GM12878 (cell line): ENCODE data around the gene CYSTM1. TPM values are rescaled to one million over a fixed set of nuclear protein-coding genes. Genes with fewer than 3 reads are reported as not detected.

Experiments
- BACH1 ChIP-seq: fragments of 450-650 bp; IDR thresholded peaks from 2 replicates; pipeline ENCODE4 v1.6.1; 2017; ENCODE audit warnings: mild to moderate bottlenecking, borderline replicate concordance
- BHLHE40 ChIP-seq, 2 experiments: fragments of 450-650 bp in 1 of 2; IDR thresholded peaks; 2 replicates each; pipeline ENCODE4 v1.6.1; 2011 to 2017; ENCODE audit warnings: low read depth in 2 of 2, borderline replicate concordance in 1 of 2, improper control_type of control experiment in 1 of 2, low read length in 1 of 2, mild to moderate bottlenecking in 1 of 2
- CBX5 ChIP-seq: sonication (generic); IDR thresholded peaks from 2 replicates; pipeline ENCODE4 v1.6.1; 2016; ENCODE audit warnings: low read depth, moderate library complexity, mild to moderate bottlenecking, inconsistent platforms
- DPF2 ChIP-seq: fragments of 450-650 bp; IDR thresholded peaks from 2 replicates; pipeline ENCODE4 v1.6.1; 2017; ENCODE audit warnings: mild to moderate bottlenecking
- HDAC2 ChIP-seq: fragments of 200-600 bp; sonication (generic); IDR thresholded peaks from 2 replicates; pipeline ENCODE4 v1.6.1; 2017
- IKZF1 ChIP-seq: fragments of 450-650 bp; conservative IDR thresholded peaks from 2 replicates; pipeline ENCODE4 v1.6.1; 2017; ENCODE audit warnings: antibody characterized with exemption, mild to moderate bottlenecking
- IRF4 ChIP-seq: IDR thresholded peaks from 2 replicates; pipeline ENCODE4 v1.6.1; 2011; ENCODE audit warnings: low read depth, low read length
- NR2F1 ChIP-seq: fragments of 450-650 bp; conservative IDR thresholded peaks from 2 replicates; pipeline ENCODE4 v1.6.1; 2017; ENCODE audit warnings: mild to moderate bottlenecking
- PAX8 ChIP-seq: fragments of 450-650 bp; IDR thresholded peaks from 2 replicates; pipeline ENCODE4 v1.6.1; 2017; ENCODE audit warnings: mild to moderate bottlenecking, moderate library complexity
- POLR2A ChIP-seq: IDR thresholded peaks from 2 replicates; pipeline ENCODE4 v1.6.1; 2011; ENCODE audit warnings: low read depth, mild to moderate bottlenecking, low read length
- SMARCA5 ChIP-seq: fragments of 450-650 bp; IDR thresholded peaks from 2 replicates; pipeline ENCODE4 v1.6.1; 2017; ENCODE audit warnings: mild to moderate bottlenecking
- WRNIP1 ChIP-seq: IDR thresholded peaks from 2 replicates; pipeline ENCODE4 v1.6.1; 2011; ENCODE audit warnings: low read depth, low read length, improper control_type of control experiment, borderline replicate concordance
- ZNF217 ChIP-seq: fragments of 450-650 bp; IDR thresholded peaks from 2 replicates; pipeline ENCODE4 v1.6.1; 2017; ENCODE audit warnings: antibody characterized with exemption, mild to moderate bottlenecking
- ZNF384 ChIP-seq: IDR thresholded peaks from 2 replicates; pipeline ENCODE4 v1.6.1; 2012; ENCODE audit warnings: low read depth, mild to moderate bottlenecking, low read length, improper control_type of control experiment, borderline replicate concordance
- polyA plus RNA-seq, 11 experiments: library from polyadenylated mRNA; depleted of rRNA in 4 of 11; unstranded in 6 of 11; stranded (reverse) in 5 of 11; fragments of >200 nt; fragmentation: Nextera tagmentation in 4 of 11; fragmentation: Illumina TruSeq in 1 of 11; extraction: Ambion mirVana in 4 of 11; extraction: Trizol in 1 of 11; gene quantifications; 1 replicate in 1 of 11; 2 replicates in 10 of 11; pipeline versions ENCODE4 v1.2.1 to v1.2.3, GENCODE V29; 2011 to 2016; ENCODE audit warnings: inconsistent platforms in 2 of 11, missing spikeins in 2 of 11, low read depth in 1 of 11
- total RNA-seq, 4 experiments: library from RNA; depleted of rRNA in 3 of 4; stranded (reverse); fragments of >200 nt in 3 of 4; fragmentation: Illumina TruSeq in 1 of 4; extraction: Trizol in 1 of 4; gene quantifications; 2 replicates each; pipeline versions ENCODE4 v1.2.1 to v1.2.3, GENCODE V29; 2013 to 2021
- TF ChIP-seq, protein P1 (sequence below): fragments of 450-650 bp; IDR thresholded peaks from 2 replicates; pipeline ENCODE4 v1.6.1; 2017; ENCODE audit warnings: mild to moderate bottlenecking, moderate library complexity
- TF ChIP-seq, protein P2 (sequence below): IDR thresholded peaks from 2 replicates; pipeline ENCODE4 v1.6.1; 2011; ENCODE audit warnings: borderline replicate concordance, low read depth, mild to moderate bottlenecking, moderate library complexity, mixed read lengths, low read length; ENCODE audit not compliant: insufficient read depth; ENCODE audit errors: extremely low read length
- TF ChIP-seq, protein P3 (sequence below): fragments of 450-650 bp; IDR thresholded peaks from 2 replicates; pipeline ENCODE4 v1.6.1; 2017; ENCODE audit warnings: low read depth, mild to moderate bottlenecking, moderate library complexity
- TF ChIP-seq, protein P4 (sequence below): fragments of 450-650 bp; IDR thresholded peaks from 2 replicates; pipeline ENCODE4 v1.6.1; 2017; ENCODE audit warnings: borderline replicate concordance
- TF ChIP-seq, protein P5 (sequence below): fragments of 450-650 bp; IDR thresholded peaks from 2 replicates; pipeline ENCODE4 v1.6.1; 2017; ENCODE audit warnings: mild to moderate bottlenecking, moderate library complexity

CYSTM1 gene
- total and polyA plus RNA-seq, 10 of the 15 experiments (the other 5 are each of a cell fraction or from before 2014, with no cell fraction given) = 52.7 to 261 (median 98.7) TPM

DNA sequence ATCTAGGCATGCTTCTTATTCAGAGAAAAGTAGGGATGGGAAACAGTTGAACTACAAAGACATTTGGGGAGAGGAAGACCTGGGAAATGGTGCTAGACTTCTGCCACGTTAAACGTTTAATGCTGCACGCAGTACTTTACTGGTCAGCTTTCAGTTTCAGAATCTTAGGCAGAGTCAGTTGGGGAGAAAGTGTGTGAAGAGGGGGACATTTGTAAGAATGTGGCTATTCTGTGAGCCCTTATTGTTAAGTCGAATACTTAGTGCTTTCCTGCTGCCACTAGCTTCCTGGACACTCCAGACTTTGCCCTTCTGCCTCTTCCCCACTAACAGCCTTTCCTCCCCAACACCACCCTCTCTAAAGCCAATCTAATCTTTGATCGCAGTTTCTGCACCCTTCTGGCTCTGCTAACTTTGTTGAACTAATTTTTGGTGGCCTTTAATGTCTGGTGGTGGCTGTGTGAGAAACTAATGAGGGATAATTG lies 6.1 kb downstream of the CYSTM1 start (continued):
- TF ChIP-seq, protein P1, sequence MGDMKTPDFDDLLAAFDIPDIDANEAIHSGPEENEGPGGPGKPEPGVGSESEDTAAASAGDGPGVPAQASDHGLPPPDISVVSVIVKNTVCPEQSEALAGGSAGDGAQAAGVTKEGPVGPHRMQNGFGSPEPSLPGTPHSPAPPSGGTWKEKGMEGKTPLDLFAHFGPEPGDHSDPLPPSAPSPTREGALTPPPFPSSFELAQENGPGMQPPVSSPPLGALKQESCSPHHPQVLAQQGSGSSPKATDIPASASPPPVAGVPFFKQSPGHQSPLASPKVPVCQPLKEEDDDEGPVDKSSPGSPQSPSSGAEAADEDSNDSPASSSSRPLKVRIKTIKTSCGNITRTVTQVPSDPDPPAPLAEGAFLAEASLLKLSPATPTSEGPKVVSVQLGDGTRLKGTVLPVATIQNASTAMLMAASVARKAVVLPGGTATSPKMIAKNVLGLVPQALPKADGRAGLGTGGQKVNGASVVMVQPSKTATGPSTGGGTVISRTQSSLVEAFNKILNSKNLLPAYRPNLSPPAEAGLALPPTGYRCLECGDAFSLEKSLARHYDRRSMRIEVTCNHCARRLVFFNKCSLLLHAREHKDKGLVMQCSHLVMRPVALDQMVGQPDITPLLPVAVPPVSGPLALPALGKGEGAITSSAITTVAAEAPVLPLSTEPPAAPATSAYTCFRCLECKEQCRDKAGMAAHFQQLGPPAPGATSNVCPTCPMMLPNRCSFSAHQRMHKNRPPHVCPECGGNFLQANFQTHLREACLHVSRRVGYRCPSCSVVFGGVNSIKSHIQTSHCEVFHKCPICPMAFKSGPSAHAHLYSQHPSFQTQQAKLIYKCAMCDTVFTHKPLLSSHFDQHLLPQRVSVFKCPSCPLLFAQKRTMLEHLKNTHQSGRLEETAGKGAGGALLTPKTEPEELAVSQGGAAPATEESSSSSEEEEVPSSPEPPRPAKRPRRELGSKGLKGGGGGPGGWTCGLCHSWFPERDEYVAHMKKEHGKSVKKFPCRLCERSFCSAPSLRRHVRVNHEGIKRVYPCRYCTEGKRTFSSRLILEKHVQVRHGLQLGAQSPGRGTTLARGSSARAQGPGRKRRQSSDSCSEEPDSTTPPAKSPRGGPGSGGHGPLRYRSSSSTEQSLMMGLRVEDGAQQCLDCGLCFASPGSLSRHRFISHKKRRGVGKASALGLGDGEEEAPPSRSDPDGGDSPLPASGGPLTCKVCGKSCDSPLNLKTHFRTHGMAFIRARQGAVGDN = peak; percentile 94
- TF ChIP-seq ZNF384 = no peak
- TF ChIP-seq BACH1 = 0 out of 2 replicates have a peak, but pooled peaks have one; percentile 28
- 0 out of 2 replicates have a peak, but pooled peaks have one; percentile 31 for TF ChIP-seq IRF4
- TF ChIP-seq, protein P2, sequence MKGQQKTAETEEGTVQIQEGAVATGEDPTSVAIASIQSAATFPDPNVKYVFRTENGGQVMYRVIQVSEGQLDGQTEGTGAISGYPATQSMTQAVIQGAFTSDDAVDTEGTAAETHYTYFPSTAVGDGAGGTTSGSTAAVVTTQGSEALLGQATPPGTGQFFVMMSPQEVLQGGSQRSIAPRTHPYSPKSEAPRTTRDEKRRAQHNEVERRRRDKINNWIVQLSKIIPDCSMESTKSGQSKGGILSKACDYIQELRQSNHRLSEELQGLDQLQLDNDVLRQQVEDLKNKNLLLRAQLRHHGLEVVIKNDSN = no peak
- TF ChIP-seq BHLHE40 (IDR thresholded peaks at IDR 0.05; ENCODE audit: borderline replicate concordance in 1 of 2, low read depth in 2 of 2, low read length in 1 of 2) = peak in 1 of 2 experiments; percentile 27; a peak in 1 of 4 replicates
- TF ChIP-seq SMARCA5 = 0 out of 2 replicates have a peak, but pooled peaks have one; percentile 26
- TF ChIP-seq, protein P3, sequence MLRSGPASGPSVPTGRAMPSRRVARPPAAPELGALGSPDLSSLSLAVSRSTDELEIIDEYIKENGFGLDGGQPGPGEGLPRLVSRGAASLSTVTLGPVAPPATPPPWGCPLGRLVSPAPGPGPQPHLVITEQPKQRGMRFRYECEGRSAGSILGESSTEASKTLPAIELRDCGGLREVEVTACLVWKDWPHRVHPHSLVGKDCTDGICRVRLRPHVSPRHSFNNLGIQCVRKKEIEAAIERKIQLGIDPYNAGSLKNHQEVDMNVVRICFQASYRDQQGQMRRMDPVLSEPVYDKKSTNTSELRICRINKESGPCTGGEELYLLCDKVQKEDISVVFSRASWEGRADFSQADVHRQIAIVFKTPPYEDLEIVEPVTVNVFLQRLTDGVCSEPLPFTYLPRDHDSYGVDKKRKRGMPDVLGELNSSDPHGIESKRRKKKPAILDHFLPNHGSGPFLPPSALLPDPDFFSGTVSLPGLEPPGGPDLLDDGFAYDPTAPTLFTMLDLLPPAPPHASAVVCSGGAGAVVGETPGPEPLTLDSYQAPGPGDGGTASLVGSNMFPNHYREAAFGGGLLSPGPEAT = 0 out of 2 replicates have a peak, but pooled peaks have one; percentile 23
- no peak for TF ChIP-seq HDAC2
- TF ChIP-seq, protein P4, sequence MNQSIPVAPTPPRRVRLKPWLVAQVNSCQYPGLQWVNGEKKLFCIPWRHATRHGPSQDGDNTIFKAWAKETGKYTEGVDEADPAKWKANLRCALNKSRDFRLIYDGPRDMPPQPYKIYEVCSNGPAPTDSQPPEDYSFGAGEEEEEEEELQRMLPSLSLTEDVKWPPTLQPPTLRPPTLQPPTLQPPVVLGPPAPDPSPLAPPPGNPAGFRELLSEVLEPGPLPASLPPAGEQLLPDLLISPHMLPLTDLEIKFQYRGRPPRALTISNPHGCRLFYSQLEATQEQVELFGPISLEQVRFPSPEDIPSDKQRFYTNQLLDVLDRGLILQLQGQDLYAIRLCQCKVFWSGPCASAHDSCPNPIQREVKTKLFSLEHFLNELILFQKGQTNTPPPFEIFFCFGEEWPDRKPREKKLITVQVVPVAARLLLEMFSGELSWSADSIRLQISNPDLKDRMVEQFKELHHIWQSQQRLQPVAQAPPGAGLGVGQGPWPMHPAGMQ = no peak
- TF ChIP-seq IKZF1 = peak; percentile 18; the same call in 1 of the 2 replicates
- 0 out of 2 replicates have a peak, but pooled peaks have one; percentile 15 for TF ChIP-seq DPF2
- TF ChIP-seq, protein P5, sequence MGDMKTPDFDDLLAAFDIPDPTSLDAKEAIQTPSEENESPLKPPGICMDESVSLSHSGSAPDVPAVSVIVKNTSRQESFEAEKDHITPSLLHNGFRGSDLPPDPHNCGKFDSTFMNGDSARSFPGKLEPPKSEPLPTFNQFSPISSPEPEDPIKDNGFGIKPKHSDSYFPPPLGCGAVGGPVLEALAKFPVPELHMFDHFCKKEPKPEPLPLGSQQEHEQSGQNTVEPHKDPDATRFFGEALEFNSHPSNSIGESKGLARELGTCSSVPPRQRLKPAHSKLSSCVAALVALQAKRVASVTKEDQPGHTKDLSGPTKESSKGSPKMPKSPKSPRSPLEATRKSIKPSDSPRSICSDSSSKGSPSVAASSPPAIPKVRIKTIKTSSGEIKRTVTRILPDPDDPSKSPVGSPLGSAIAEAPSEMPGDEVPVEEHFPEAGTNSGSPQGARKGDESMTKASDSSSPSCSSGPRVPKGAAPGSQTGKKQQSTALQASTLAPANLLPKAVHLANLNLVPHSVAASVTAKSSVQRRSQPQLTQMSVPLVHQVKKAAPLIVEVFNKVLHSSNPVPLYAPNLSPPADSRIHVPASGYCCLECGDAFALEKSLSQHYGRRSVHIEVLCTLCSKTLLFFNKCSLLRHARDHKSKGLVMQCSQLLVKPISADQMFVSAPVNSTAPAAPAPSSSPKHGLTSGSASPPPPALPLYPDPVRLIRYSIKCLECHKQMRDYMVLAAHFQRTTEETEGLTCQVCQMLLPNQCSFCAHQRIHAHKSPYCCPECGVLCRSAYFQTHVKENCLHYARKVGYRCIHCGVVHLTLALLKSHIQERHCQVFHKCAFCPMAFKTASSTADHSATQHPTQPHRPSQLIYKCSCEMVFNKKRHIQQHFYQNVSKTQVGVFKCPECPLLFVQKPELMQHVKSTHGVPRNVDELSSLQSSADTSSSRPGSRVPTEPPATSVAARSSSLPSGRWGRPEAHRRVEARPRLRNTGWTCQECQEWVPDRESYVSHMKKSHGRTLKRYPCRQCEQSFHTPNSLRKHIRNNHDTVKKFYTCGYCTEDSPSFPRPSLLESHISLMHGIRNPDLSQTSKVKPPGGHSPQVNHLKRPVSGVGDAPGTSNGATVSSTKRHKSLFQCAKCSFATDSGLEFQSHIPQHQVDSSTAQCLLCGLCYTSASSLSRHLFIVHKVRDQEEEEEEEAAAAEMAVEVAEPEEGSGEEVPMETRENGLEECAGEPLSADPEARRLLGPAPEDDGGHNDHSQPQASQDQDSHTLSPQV = 0 out of 2 replicates have a peak, but pooled peaks have one; percentile 76
- TF ChIP-seq CBX5 = no peak
- 0 out of 2 replicates have a peak, but pooled peaks have one; percentile 55 for TF ChIP-seq WRNIP1
- TF ChIP-seq PAX8 = 0 out of 2 replicates have a peak, but pooled peaks have one; percentile 78
- TF ChIP-seq ZNF217 = 0 out of 2 replicates have a peak, but pooled peaks have one; percentile 46
- no peak for TF ChIP-seq NR2F1
- TF ChIP-seq POLR2A = peak; percentile 55
